Testis (tissue), 2 donors: ENCODE measurements around the gene VTCN1.

Source experiments
- POLR2A ChIP-seq: fragments of 450-650 bp; IDR thresholded peaks from one replicate; pipeline ENCODE4 v1.6.1; 2017; ENCODE audit warnings: antibody characterized with exemption, mild to moderate bottlenecking, moderate library complexity
- TF ChIP-seq, protein P1 (sequence below), 3 experiments: fragments of 450-650 bp in 2 of 3; fragments of 200-600 bp in 1 of 3; sonication (generic) in 1 of 3; IDR thresholded peaks; one replicate each; pipeline ENCODE4 v1.5.1; 2016 to 2019; ENCODE audit warnings: antibody characterized with exemption in 3 of 3, mild to moderate bottlenecking in 2 of 3, moderate library complexity in 1 of 3

DNA sequence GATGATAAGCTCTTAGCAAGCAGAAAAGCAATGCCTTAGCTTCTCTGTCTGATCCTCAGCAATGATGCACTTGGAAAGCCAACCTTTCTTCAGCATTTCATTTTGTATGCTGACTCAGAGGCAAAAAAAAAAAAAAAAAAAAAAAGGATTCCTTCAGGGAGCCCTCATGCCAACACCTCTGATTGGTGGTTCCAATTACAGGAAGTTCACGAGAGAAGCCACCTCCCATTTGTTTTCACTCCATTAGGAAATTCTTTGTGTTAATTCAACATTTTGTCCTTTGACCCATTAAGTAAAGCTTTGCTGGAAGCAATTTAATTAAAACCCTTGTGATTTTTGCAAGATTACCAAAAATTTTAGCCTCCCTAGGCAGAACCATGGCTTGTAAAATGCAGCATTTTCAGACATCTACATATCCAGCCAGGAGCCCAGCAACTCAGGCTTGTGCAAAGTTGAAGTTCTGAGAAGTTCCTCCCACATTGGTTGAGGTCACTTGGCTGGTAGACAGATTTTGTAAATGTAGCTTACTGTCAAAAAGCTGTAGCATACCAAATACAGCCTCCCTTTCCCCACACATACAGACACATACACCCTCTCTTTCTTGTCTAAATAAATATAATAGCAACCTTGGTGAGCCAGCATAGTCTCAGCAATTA, 27.1 kb upstream of the VTCN1 start:
- TF ChIP-seq, protein P1, sequence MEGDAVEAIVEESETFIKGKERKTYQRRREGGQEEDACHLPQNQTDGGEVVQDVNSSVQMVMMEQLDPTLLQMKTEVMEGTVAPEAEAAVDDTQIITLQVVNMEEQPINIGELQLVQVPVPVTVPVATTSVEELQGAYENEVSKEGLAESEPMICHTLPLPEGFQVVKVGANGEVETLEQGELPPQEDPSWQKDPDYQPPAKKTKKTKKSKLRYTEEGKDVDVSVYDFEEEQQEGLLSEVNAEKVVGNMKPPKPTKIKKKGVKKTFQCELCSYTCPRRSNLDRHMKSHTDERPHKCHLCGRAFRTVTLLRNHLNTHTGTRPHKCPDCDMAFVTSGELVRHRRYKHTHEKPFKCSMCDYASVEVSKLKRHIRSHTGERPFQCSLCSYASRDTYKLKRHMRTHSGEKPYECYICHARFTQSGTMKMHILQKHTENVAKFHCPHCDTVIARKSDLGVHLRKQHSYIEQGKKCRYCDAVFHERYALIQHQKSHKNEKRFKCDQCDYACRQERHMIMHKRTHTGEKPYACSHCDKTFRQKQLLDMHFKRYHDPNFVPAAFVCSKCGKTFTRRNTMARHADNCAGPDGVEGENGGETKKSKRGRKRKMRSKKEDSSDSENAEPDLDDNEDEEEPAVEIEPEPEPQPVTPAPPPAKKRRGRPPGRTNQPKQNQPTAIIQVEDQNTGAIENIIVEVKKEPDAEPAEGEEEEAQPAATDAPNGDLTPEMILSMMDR (IDR thresholded peaks at IDR 0.05), result no peak
- no peak for TF ChIP-seq POLR2A
